Esophagus squamous epithelium (tissue), 5 donors: ENCODE results near the gene KCNQ1. TPM values are rescaled to one million over a fixed set of nuclear protein-coding genes. Genes with fewer than 3 reads are reported as not detected.

ENCODE experiments used
- DNase-seq: peaks from one replicate; lab custom pipeline; 2025; lab: John Stamatoyannopoulos, UW
- H3K27ac ChIP-seq, 4 donors: fragments of 200-600 bp; sonication (generic); one replicate each; pipeline ENCODE4 v1.5.1; 2016 to 2019; ENCODE audit warnings: mild to moderate bottlenecking in 1 of 4
- H3K27me3 ChIP-seq, 4 donors: fragments of 200-600 bp; sonication (generic); 1 replicate in 3 of 4; 2 replicates in 1 of 4; pipeline versions ENCODE4 v1.5.1 to v1.6.0; 2017 to 2021; ENCODE audit warnings: antibody characterized with exemption in 1 of 4
- H3K36me3 ChIP-seq, 3 donors: fragments of 200-600 bp; sonication (generic); one replicate each; pipeline ENCODE4 v1.5.1; 2016 to 2019
- H3K4me1 ChIP-seq, 3 donors: fragments of 200-600 bp; sonication (generic); one replicate each; pipeline ENCODE4 v1.5.1; 2017 to 2019
- H3K4me3 ChIP-seq, 4 donors: fragments of 200-600 bp; sonication (generic); 1 replicate in 3 of 4; 2 replicates in 1 of 4; pipeline ENCODE4 v1.5.1; 2016 to 2019; ENCODE audit warnings: mild to moderate bottlenecking in 2 of 4, moderate library complexity in 1 of 4
- H3K9me3 ChIP-seq, 3 donors: fragments of 200-600 bp; sonication (generic); one replicate each; pipeline ENCODE4 v1.5.1; 2016 to 2019
- POLR2A ChIP-seq, 4 donors: fragments of 450-650 bp; IDR thresholded peaks; one replicate each; pipeline ENCODE4 v1.6.1; 2017; ENCODE audit warnings: antibody characterized with exemption in 4 of 4, mild to moderate bottlenecking in 4 of 4, moderate library complexity in 3 of 4
- WGBS, 2 donors: methylation state at CpG; one replicate each; pipeline ENCODE4 v1.1.5; 2018; 5-methylcytosine and 5-hydroxymethylcytosine counted together
- intact Hi-C: fragments of 100-400 bp; cut with DNase I; formaldehyde crosslinking; loops from one replicate; pipeline ENCODE4 v1.15.0; 2022
- total RNA-seq, 4 donors: library from RNA; depleted of rRNA; stranded (reverse); fragments of >200 nt; gene quantifications; one replicate each; pipeline ENCODE4 v1.1.0, GENCODE V29; 2016
- TF ChIP-seq, protein P1 (sequence below), 6 experiments: fragments of 450-650 bp in 4 of 6; fragments of 200-600 bp in 2 of 6; sonication (generic) in 2 of 6; IDR thresholded peaks; one replicate each; pipeline ENCODE4 v1.5.1; 2016 to 2019; ENCODE audit warnings: antibody characterized with exemption in 6 of 6, mild to moderate bottlenecking in 4 of 6, moderate library complexity in 4 of 6
- donor health status: DM: yes; HTN: yes; CAD: no.

Gene KCNQ1
- total RNA-seq, 4 donors from 2014 or later: 0.61 to 3.1 (median 0.72) TPM

DNA sequence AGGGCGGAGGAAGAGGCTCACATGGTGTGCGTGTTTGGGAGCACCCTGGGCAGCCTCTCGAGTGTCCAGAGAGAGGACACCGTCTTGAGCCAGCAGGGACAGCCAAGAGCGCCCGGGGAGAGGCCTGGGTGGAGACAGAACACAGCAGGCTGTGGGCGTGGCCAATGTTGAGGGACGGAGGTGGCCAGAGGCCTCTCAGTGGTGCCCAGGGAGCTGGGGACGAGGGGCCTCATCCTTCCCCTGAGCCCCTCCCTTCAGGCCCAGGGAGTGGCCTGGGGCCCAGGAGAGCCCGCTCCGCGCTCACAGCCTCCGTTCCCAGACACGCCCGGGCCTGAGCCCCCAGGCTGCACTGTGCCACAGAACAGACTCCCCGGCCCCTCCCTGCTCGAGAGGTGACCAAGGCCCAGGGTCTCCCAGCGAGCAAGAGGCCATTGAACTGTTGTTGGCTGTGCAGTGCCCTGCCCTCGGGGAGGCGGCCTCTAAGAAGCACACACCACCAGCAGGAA is 392.3 kb downstream of the KCNQ1 start:
- Histone ChIP-seq H3K4me3 (no peak overlapping the region), H3K27me3 (peaks cover 0 to 15% (median 0%) of the 10 kb centered on the region in 4 donors), H3K36me3 (no peaks in the 10 kb centered on the region), H3K9me3 (no peaks in the 10 kb centered on the region), H3K4me1 (peaks cover 0 to 14% (median 6%) of the 10 kb centered on the region in 3 donors), H3K27ac (peak overlapping the region in 1 of 4 donors; percentile 42)
- intact Hi-C loops: no loop called here
- WGBS, 2 donors: 28 to 44% methylated on average over 6 to 8 of the region's 20 CpGs
- DNase-seq: no peak
- TF ChIP-seq, protein P1, sequence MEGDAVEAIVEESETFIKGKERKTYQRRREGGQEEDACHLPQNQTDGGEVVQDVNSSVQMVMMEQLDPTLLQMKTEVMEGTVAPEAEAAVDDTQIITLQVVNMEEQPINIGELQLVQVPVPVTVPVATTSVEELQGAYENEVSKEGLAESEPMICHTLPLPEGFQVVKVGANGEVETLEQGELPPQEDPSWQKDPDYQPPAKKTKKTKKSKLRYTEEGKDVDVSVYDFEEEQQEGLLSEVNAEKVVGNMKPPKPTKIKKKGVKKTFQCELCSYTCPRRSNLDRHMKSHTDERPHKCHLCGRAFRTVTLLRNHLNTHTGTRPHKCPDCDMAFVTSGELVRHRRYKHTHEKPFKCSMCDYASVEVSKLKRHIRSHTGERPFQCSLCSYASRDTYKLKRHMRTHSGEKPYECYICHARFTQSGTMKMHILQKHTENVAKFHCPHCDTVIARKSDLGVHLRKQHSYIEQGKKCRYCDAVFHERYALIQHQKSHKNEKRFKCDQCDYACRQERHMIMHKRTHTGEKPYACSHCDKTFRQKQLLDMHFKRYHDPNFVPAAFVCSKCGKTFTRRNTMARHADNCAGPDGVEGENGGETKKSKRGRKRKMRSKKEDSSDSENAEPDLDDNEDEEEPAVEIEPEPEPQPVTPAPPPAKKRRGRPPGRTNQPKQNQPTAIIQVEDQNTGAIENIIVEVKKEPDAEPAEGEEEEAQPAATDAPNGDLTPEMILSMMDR (IDR thresholded peaks at IDR 0.05): peak in 3 of 6 experiments; percentile 18 to 24 (median 19)
- no peak for TF ChIP-seq POLR2A (IDR thresholded peaks at IDR 0.05)

DNA sequence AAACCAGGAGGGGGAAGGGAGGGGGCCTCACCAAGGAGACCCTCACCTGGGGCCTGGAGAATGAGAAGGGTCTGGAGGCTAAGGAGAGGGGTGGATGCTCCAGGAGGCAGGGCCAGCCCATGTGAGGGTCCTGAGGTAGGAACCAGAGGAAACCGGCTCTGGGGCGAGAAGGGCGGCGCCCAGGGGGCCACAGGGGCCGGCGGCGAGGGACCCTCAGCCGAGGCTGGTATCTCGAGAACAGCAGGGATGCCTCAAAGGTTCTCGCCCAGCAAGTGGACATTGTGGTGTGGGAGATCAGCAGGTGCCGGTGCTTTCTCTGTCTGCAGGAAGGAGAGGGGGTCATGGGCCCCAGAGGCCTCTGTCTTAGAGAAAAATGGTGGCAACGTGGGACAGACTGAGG is 392.8 kb downstream of the KCNQ1 start:
- Histone ChIP-seq H3K9me3 (no peaks in the 10 kb centered on the region), H3K27ac (no peak overlapping the region), H3K4me1 (peaks cover 0 to 14% (median 6%) of the 10 kb centered on the region in 3 donors), H3K27me3 (peaks cover 0 to 15% (median 0%) of the 10 kb centered on the region in 4 donors), H3K4me3 (no peak overlapping the region), H3K36me3 (no peaks in the 10 kb centered on the region)
- TF ChIP-seq, protein P1 (IDR thresholded peaks at IDR 0.05): no peak
- no peak for TF ChIP-seq POLR2A (IDR thresholded peaks at IDR 0.05)
- 62 to 76% methylated on average over 7 to 12 of the region's 12 CpGs for WGBS, 2 donors
- intact Hi-C loops: no loop called here
- no peak for DNase-seq

DNA sequence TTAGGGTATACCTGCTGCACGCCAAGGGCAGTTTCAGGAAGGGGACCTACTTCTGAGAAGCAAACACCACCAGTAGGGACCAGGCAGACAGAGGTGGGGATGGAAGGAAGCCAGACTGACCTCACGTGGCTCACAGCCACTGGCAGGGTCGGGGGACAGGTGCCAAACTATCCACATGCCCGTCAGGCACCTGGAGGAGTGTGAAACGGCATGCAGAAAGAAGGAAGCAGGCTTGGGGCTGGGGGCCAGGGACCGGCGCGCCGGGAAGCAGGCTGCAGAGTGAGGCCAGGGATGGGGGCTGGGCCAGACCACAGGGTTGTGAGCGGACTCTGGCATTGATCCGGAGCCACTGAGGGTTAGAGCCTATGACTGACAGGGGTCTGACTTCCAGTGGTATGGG is 393.3 kb downstream of the KCNQ1 start:
- Histone ChIP-seq H3K27ac (no peak overlapping the region), H3K36me3 (no peaks in the 10 kb centered on the region), H3K27me3 (peaks cover 0 to 15% (median 0%) of the 10 kb centered on the region in 4 donors), H3K9me3 (no peaks in the 10 kb centered on the region), H3K4me1 (peaks cover 0 to 14% (median 6%) of the 10 kb centered on the region in 3 donors), H3K4me3 (no peak overlapping the region)
- intact Hi-C loops: no loop called here
- WGBS, 2 donors: 54 to 56% methylated on average over 9 to 10 of the region's 11 CpGs
- DNase-seq: no peak
- no peak for TF ChIP-seq POLR2A (IDR thresholded peaks at IDR 0.05)
- TF ChIP-seq, protein P1 (IDR thresholded peaks at IDR 0.05): no peak

DNA sequence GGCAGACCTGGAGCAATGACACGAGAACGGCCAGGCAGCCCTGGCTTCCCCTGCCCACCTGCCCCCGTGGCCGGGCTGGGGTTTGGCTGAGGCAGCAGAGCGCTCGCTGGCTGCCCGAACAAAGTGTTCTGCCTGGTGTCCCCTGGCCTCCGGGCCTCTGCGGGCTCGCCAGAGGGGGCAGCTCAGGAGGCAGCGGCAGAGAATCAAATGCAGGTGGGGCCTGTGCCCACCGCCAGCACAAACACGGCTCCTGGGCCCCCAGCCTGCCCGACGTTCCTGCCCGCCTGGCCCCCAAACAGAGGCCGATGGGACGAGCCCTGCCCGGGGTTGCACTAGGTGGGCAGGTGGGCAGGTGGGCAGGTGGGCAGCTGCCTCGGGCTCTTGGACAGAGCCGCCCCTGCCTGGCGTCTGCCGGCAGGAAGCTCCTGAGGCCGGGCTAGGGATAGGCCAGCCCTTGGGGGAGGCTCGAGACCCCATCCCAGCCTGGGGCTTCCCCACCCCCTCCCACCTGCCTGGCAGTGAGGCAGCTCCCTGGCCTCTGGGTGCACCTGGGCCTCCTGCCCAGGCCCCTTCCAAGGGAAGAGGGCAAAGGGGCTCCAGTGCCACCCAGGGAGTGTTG is 394.0 kb downstream of the KCNQ1 start:
- intact Hi-C loops: no loop called here
- Histone ChIP-seq H3K36me3 (no peaks in the 10 kb centered on the region), H3K27ac (no peak overlapping the region), H3K4me1 (peaks cover 0 to 14% (median 6%) of the 10 kb centered on the region in 3 donors), H3K4me3 (no peak overlapping the region), H3K27me3 (peaks cover 0 to 15% (median 0%) of the 10 kb centered on the region in 4 donors), H3K9me3 (no peaks in the 10 kb centered on the region)
- 90% methylated on average over 2 of the region's 25 CpGs; no CpG with 5 or more reads in 1 of the 2 donors for WGBS, 2 donors
- TF ChIP-seq, protein P1 (IDR thresholded peaks at IDR 0.05): no peak
- no peak for TF ChIP-seq POLR2A (IDR thresholded peaks at IDR 0.05)
- DNase-seq: no peak

DNA sequence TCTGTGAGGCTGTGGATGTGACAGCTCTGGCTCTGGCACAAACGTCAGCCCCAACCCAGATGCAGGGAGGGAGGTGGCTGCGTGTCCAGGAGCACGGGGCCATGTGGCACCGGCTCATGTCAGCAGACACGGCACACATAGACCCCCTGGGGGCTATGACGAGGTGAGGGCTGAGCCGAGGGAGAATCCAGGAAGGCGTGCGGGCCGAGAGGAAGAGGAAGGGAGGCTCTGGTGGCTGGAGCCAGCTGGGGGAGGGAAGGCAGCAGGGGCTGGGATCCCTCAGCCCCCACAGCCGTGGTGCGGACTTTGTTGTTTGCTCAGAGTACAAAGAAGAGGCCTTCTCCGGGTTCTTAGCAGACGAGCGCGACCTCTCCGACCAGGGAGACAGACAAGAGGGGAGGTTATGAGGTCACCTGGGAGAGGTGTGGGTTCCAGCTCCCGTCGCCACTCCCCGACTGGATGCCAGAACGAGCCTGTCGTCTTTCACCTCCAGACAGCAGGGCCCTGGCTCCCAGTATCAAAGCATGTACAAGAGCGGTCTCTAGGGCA is 394.7 kb downstream of the KCNQ1 start:
- Histone ChIP-seq H3K27me3 (peaks cover 0 to 15% (median 0%) of the 10 kb centered on the region in 4 donors), H3K36me3 (no peaks in the 10 kb centered on the region), H3K27ac (no peak overlapping the region), H3K4me3 (no peak overlapping the region), H3K9me3 (no peaks in the 10 kb centered on the region), H3K4me1 (peaks cover 0 to 14% (median 6%) of the 10 kb centered on the region in 3 donors)
- no peak for TF ChIP-seq POLR2A (IDR thresholded peaks at IDR 0.05)
- TF ChIP-seq, protein P1 (IDR thresholded peaks at IDR 0.05): no peak
- intact Hi-C loops: no loop called here
- WGBS, 2 donors: 69% methylated on average over 16 to 17 of the region's 23 CpGs
- no peak for DNase-seq
